OCI-LY7 (cell line): ENCODE results near the gene EFCAB5. TPM values are rescaled to one million over a fixed set of nuclear protein-coding genes. Genes with fewer than 3 reads are reported as not detected.

Experiments used
- BruUV-seq: library from RNA; stranded (reverse); fragments of 400-500 nt; replicated peaks from 2 replicates; lab custom pipeline; 2021; lab: Mats Ljungman, UMichigan
- CTCF ChIA-PET: fragments of 300-600 bp; sonication (Branson Sonifier 250); formaldehyde crosslinking; loops from one replicate; lab custom pipeline; 2022; ENCODE audit warnings: antibody characterized with exemption; ENCODE audit not compliant: unreplicated experiment; lab: Charles Lee
- POLR2A ChIA-PET: fragments of 300-600 bp; sonication (Branson Sonifier 250); formaldehyde crosslinking; loops from one replicate; lab custom pipeline; 2022; ENCODE audit warnings: antibody characterized with exemption; lab: Charles Lee
- DNase-seq: peaks from one replicate; pipeline ENCODE4 v3.0.0-alpha.2; 2015; ENCODE audit warnings: low spot score
- H2AFZ ChIP-seq: fragments of 200-600 bp; sonication (generic), shearing (Covaris generic); 2 replicates; pipeline ENCODE4 v1.6.1; 2014; ENCODE audit warnings: mild to moderate bottlenecking, antibody characterized with exemption, low read length, moderate library complexity
- H3K27ac ChIP-seq: fragments of 200-600 bp; sonication (generic); 2 replicates; pipeline ENCODE4 v1.5.1; 2014; ENCODE audit warnings: mixed run types, low read depth, mild to moderate bottlenecking, moderate library complexity, low read length, inconsistent platforms; ENCODE audit not compliant: poor library complexity, severe bottlenecking
- H3K36me3 ChIP-seq: fragments of 200-600 bp; sonication (generic); 2 replicates; pipeline ENCODE4 v1.6.1; 2014; ENCODE audit warnings: mild to moderate bottlenecking, antibody characterized with exemption, low read length, moderate library complexity, mixed read lengths; ENCODE audit not compliant: insufficient read depth
- H3K4me1 ChIP-seq: fragments of 200-600 bp; sonication (generic); 2 replicates; pipeline ENCODE4 v1.5.1; 2014; ENCODE audit warnings: mild to moderate bottlenecking, low read length; ENCODE audit not compliant: insufficient read depth, poor library complexity, severe bottlenecking
- H3K4me2 ChIP-seq: fragments of 200-600 bp; sonication (generic); 2 replicates; pipeline ENCODE4 v1.6.1; 2014; ENCODE audit warnings: mild to moderate bottlenecking, low read length
- H3K4me3 ChIP-seq: fragments of 200-600 bp; sonication (generic); 2 replicates; pipeline ENCODE4 v1.5.1; 2014; ENCODE audit warnings: mild to moderate bottlenecking, low read depth, low read length; ENCODE audit not compliant: poor library complexity, severe bottlenecking
- H3K79me2 ChIP-seq: fragments of 200-600 bp; sonication (generic); 2 replicates; pipeline ENCODE4 v1.6.1; 2016; ENCODE audit warnings: low read depth, mild to moderate bottlenecking, low read length, moderate library complexity, mixed read lengths; ENCODE audit not compliant: insufficient read depth
- H3K9me2 ChIP-seq: fragments of 200-600 bp; sonication (generic); 2 replicates; pipeline ENCODE4 v1.6.1; 2016; ENCODE audit warnings: mild to moderate bottlenecking, low read length, mixed read lengths; ENCODE audit not compliant: insufficient read depth
- H3K9me3 ChIP-seq: fragments of 200-600 bp; sonication (generic); 2 replicates; pipeline ENCODE4 v1.6.1; 2014; ENCODE audit warnings: mild to moderate bottlenecking, mixed run types, low read length, mixed read lengths
- H4K20me1 ChIP-seq: fragments of 200-600 bp; sonication (generic); 2 replicates; pipeline ENCODE4 v1.6.1; 2014; ENCODE audit warnings: mild to moderate bottlenecking, antibody characterized with exemption, low read length, moderate library complexity, mixed read lengths; ENCODE audit not compliant: insufficient read depth
- CTCF ChIP-seq: fragments of 200-600 bp; sonication (generic); conservative IDR thresholded peaks from 2 replicates; pipeline ENCODE4 v1.5.1; 2014; ENCODE audit warnings: mild to moderate bottlenecking, antibody characterized with exemption, low read length, moderate library complexity, mixed read lengths
- EZH2phosphoT487 ChIP-seq: fragments of 200-600 bp; sonication (generic); IDR thresholded peaks from 2 replicates; pipeline ENCODE4 v1.6.1; 2018; ENCODE audit warnings: low read depth, borderline replicate concordance, mild to moderate bottlenecking, mixed run types, antibody characterized with exemption, low read length, moderate library complexity, mixed read lengths
- intact Hi-C: fragments of 100-400 bp; cut with micrococcal nuclease; formaldehyde crosslinking; loops from one replicate; pipeline ENCODE4 v1.10.0; 2022; ENCODE audit not compliant: unreplicated experiment
- total RNA-seq, 2 experiments: library from RNA; depleted of rRNA in 1 of 2; stranded (reverse); fragments of >200 nt in 1 of 2; shearing (Covaris generic) in 1 of 2; gene quantifications; 2 replicates each; pipeline ENCODE4 v1.2.3, GENCODE V29; 2014 to 2022

Gene EFCAB5
- total RNA-seq, 2 experiments from 2014 or later, result 1.9 to 2.2 TPM

- no peak for DNase-seq
- CTCF ChIA-PET, result no interaction called here
- TF ChIP-seq EZH2phosphoT487 (no peak), CTCF (no peak)
- Histone ChIP-seq H4K20me1 (peaks cover 14% of the 10 kb centered on the region), H3K79me2 (peaks cover 92% of the 10 kb centered on the region), H3K9me3 (no peaks in the 10 kb centered on the region), H3K9me2 (no peaks in the 10 kb centered on the region), H3K4me1 (peaks cover 12% of the 10 kb centered on the region), H3K4me3 (no peak overlapping the region), H3K36me3 (peaks cover 35% of the 10 kb centered on the region), H2AFZ (no peak overlapping the region), H3K27ac (no peak overlapping the region), H3K4me2 (no peak overlapping the region)
- intact Hi-C loops, result no loop called here
- POLR2A ChIA-PET, result interaction anchor here (1.9 kb wide), 1 partner anchor 11 kb away, joined by 5 read pairs; the partner anchor contains the start of gene SSH2
- no TSS peak for BruUV-seq
These were observed 22.2 kb upstream of the EFCAB5 start for GRCh38 chr17:29918922-29919856.

GRCh38 chr17:29924786-29925185 lies 16.6 kb upstream of the EFCAB5 start:
- intact Hi-C loops, result loop anchor here (5.0 kb wide), 1 partner anchor 673 kb away; no protein-coding TSS in a partner anchor
- TF ChIP-seq EZH2phosphoT487 (no peak), CTCF (no peak)
- no peaks in the 10 kb centered on the region for H3K9me3 ChIP-seq
- H3K4me3 ChIP-seq, result no peak overlapping the region
- no peak overlapping the region for H3K4me2 ChIP-seq
- no peak overlapping the region for H2AFZ ChIP-seq
- no TSS peak for BruUV-seq
- H3K27ac ChIP-seq, result no peak overlapping the region
- H3K9me2 ChIP-seq, result no peaks in the 10 kb centered on the region
- ChIA-PET POLR2A (interaction anchor here (1.1 kb wide), 1 partner anchor 33 kb away, joined by 4 read pairs; no protein-coding TSS in a partner anchor), CTCF (no interaction called here)
- peaks cover 20% of the 10 kb centered on the region; the same call in 1 of the 2 replicates for H4K20me1 ChIP-seq
- peaks cover 97% of the 10 kb centered on the region for H3K79me2 ChIP-seq
- no peak for DNase-seq
- H3K4me1 ChIP-seq, result peaks cover 35% of the 10 kb centered on the region
- H3K36me3 ChIP-seq, result peaks cover 68% of the 10 kb centered on the region
